Tongue (tissue), 2 donors: ENCODE data around the gene DIPK1B. TPM values are rescaled to one million over a fixed set of nuclear protein-coding genes. Genes with fewer than 3 reads are reported as not detected.

Source experiments
- DNase-seq: peaks from one replicate; pipeline ENCODE4 v3.0.0-alpha.2; 2015
- total RNA-seq: library from RNA; depleted of rRNA; stranded (reverse); fragments of >200 nt; gene quantifications from one replicate; pipeline ENCODE4 v1.2.3, GENCODE V29; 2014

DIPK1B gene
- total RNA-seq, 1 donor from 2014 or later: 18.3 TPM

DNA sequence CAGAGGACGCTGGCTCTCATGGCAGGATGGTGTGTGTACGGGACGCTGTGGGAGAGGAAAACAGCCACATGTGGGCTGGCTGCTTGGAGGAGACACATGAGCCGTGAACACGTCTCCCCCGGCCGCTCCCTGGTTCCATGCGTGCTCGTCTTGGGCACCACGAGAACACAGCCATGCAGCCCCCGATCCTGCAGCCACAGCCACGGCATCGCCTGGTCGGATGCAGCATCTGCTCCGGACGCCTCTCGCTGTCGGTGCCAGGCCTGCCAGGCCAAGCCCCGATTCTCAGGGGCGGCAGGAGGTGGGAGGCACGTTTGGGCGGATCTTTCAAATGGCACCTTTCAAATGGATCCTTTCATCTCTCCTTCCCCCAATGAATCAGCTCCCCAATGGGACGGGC is 27.1 kb downstream of the DIPK1B start:
- DNase-seq: no peak

DNA sequence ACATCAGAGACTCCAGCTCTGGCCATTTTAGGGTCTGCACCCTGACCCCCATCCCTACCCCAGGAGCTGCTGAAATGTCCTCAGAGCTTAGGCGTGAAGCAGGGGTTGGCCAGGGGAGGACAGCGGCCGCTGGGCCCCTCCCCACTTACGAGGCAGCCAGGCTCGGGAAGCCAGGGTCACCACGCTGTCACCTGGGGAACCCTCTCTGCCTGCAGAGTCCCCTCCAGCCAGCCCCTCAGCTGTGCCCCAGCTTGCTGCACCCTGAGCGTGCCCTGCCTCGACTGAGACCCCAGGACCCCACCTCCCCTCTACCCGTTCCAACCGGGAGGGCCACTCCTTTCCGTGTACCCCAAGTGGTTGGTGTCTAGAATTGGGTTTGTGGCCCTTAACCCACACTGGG is 27.7 kb downstream of the DIPK1B start:
- no peak for DNase-seq

DNA sequence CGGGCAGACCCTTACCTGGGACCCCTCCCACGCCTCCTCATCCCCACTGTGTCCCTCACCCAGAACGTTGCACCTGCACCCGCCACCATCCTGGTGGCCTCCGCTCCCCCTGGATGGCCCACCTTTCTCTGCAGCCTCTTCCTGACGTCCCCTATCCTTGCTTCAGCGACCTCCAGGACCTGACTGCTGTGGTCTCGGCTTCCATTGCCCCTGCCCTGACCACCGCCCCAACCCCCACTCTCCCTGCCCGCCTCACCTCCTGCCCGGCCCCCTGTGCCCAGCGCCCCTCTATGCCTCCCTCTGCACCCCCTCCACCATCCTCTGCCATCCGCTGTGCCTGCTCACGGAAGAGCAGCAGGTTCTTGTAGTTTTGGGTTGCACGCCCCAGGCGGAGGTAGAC is 28.1 kb downstream of the DIPK1B start:
- DNase-seq: no peak

DNA sequence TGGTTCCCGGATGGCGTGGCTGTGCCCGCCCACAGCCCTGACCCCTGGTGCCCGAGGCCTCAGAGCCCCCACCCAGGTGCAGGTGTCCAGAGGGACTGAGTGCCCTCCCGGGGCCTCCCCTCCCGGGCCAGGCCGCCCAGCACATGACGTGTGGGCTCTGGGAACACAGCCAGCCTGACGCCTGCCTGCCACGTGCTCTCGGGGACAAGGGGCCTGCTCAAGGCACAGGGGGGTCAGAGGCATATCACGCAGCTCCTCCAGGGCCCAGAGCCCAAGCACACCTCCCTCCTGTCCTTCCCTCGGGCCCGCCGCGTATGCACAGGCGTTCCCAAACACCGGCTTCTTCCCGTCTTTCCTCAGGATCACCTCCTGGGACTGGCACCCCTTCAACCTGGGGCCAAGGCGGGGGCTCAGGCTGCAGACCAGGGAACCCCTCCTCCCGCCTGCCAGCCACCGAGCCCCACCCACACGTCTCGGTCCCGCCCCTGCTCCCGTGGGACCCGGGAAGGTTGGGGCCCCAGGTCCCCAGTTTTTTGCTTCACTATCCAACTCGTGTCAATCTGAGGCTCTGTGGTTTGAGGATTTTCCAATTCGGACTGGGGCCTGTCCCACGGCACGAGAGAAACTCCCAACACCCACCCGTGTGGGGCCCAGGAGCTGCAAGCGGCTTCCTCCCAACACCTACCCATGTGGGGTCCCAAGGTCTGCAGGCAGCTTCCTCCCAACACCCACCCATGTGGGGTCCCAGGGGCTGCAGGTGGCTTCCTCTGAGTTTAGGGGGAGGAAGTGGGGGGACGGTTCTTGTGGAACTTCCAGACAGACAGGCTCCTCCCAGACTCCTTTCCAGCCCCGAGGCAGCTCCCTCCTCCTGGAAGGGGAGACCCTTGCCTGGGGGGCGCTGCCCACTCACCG is 28.9 kb downstream of the DIPK1B start:
- DNase-seq: peak; percentile 70

DNA sequence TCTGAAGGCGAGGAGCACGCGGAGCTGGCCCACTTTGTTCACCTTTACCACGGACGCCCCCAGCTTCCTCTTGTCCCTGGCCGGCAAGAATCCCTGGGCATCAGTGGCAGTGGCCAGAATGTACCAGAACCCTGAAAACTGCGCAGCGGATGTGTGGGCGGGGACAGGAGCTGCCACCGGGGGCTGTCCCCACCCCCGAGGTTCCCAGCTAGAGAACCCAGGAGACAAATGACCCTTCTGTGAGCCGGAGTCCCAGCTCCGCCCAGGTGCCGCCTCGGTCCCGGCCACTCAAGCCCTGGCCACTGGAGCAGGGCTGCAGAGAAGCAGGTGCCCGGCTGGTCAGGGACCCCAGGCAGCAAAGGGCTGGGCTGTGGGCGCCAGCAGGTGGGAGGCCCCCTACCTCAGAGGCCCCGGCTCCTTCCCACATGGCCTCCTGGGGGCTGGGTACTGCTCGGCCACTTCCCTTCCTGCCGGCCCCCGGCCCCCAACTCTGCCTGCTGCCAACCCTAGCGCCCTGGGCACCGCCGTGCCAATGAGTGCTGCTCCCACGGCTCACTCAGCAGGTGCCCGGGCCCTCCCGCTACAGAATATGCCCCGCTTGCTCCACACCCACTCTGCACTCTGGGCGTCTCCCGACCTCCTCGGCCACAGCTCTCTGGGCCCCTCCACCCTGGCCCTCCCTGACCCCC is 29.7 kb downstream of the DIPK1B start:
- no peak for DNase-seq

DNA sequence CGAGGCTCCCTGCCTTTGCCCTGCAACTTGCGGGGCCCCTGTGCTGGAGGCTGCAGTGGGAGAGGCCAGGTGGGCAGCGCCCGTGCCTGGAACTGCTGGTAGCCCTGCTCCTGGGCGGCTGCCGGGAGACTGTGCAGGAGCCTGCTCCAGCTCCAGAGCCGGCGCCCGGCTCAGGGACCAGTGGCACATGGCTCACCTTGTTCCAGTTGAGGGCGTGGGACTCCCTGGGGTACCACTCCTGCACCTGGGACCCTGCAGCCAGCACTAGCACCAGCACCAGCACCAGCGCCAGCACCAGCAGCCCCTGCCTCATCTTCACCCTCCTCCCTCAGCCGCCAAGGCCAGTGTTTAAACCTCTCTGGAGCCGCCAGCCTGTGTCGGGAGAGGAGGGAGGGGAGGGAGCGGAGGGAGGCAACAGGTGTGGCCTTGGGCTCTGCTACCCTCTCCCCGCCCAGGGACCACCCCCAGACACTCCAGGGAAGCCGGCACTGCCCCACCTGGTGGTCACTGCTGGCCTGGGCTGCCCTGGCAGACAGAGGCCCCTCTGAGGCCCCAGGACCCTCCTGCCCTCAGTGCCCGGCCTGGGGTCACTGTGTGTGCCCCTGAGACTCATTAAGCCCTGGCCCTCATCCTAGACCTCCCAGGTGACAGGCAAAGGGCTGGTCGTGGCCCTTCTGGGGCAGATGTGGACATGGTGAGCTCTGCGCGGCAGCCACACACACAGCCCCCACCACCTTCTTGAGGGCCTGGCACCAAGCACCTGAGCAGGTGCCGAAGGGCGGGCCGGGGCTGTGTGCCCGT is 30.4 kb downstream of the DIPK1B start, which contains the start of gene LCN10:
Gene LCN10 (minus strand): TSS at position 350 of the 801 bp plus-strand sequence. CDS start 37 bp downstream, at position 313.
- DNase-seq: peak; percentile 54

DNA sequence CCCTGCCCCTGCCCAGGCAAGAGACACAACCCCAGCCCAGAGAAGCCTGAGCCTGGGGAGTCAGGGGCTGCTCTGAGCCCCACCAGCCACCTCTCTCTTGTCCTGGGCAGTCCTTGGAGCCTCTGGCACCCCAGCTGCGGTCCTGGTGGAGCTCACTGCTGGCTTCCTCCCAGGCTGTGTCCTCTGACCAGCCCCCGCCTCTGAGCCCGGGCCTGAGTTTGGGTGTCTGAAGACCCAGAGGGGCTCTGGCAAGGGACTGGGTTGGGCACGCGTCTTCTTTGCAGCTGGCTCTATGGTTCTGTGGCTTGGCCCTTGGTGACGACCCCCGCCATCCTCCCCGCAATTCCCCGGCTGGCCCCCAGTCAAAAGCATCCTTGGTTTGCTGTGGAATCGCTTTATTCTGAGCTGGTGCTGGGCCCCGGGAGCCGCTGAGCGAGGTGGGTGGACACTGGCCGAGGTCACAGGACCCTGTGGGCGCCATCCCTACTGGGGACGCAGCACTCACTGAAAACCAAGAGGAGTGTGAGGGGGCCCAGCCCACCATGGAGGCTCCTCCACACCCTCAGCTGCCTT is 31.4 kb downstream of the DIPK1B start:
- no peak for DNase-seq

DNA sequence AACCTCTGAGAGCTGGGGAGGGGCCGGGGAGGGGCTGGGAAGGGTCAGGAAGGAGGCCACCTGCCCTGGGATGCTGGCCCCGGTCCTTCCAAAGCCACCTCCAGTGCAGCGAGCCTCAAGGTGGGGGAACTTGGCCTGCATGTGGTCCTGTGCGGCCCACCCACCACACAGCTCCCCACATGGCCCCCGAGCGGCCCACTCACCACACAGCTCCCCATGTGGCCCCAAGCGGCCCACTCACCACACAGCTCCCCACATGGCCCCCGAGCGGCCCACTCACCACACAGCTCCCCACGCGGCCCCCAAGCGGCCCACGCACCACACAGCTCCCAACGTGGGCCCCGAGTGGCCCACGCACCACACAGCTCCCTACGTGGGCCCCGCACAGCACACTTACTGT is 32.4 kb downstream of the DIPK1B start:
- DNase-seq: no peak

DNA sequence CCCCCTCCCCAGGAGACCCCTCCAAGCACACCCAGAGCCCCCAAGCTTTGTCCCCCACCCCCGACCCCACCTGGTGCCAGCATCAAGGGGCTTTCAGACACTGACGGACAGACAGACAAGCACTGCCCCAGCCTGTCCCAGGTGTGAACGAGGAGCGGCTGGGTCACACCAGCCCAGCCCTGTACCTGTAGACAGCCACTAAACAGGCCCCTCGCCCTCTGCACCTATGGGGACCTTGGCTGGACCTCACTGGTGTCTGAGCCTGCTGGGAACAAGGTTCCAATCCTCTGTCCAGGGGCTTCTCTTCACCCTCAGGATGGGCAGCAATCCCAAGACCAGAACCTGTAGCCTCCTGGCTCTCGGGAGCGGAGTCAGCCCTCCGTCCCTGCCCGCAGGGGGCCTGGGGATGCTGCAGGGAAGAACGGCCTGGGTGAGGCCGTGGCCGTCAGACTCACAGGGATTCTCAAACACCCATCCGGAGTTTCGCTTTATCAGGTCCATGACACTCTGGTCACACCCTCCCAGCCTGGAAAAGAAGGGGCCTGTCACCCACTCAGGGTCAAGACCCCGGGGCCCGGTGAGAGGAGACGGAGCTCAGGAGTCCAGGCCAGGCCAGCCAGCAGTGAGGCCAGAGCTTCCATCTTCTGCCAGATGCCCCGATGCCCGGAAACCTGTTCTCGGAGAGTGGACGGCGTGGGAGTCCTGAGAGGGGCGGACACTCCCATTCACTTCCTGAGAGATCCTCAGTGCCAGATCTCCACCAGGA is 33.2 kb downstream of the DIPK1B start:
- no peak for DNase-seq

DNA sequence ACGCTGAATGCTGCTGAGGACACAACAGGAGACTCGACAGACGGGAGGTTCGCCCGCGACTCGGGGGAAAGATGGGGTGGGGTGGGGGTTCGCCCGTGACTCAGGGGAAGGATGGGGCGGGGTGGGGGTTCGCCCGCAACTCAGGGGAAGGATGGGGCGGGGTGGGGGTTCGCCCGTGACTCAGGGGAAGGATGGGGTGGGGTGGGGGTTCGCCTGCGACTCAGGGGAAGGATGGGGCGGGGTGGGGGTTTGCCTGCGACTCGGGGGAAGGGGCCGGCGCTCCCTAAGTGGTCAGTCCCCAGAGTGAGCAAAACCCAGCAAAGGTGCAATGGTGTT is 33.8 kb downstream of the DIPK1B start:
- DNase-seq: no peak

DNA sequence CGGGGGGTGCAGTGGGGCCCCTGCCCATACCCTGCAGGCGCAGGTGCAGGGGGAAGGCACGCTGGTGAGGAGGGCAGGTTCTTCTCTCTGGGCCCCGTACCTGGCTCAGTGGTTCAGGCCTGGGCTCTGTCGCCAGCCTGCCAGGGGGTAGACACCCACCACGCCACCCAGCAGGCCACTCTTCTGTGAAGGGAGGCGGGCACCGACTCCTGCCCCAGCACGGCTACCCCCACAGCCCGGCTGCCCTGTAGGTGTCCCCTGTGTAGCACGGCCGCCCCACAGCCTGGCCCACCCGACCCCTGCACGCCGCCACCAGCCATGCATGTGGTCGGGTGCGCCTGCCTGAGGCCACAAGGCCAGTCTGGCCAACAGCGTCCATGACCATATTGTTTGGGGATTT is 34.2 kb downstream of the DIPK1B start:
- no peak for DNase-seq

DNA sequence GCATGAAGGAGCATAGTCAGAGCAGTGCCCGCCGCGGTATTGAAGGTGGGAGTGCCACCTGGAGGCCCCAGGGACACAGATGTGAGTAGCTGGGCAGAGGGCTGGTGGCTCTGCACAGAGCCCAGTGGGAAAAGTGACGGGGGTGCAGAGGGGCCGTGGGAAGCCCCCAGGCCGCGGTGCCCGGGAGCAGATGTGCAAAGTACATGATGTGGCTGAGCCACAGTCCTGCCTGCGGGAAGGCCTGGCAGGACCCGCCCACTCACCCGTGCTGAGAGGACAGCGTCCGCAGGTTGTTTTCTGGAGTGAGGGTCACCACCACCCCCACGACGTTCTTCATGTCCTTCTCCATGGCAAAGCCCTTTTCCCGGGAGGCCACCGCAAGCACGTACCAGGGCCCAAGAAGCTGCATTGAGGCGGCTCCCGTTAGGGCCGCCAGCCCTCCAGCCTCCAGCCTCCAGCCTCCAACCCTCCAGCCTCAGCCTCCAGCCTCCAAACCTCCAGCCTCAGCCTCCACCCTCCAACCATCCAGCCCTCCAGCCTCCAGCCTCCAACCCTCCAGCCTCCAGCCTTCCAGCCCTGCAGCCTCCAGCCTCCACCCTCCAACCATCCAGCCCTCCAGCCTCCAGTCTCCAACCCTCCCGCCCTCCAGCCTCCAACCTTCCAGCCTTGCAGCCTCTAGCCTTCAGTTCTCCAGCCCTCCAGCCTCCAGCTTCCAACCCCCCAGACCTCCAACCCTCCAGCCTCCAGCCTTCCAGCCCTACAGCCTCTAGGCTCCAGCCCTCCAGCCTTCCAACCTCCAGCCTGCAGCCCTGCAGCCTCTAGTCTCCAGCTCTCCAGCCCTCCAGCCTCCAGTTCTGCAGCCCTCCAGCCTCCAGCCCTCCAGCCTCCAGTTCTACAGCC is 35.0 kb downstream of the DIPK1B start:
- no peak for DNase-seq

DNA sequence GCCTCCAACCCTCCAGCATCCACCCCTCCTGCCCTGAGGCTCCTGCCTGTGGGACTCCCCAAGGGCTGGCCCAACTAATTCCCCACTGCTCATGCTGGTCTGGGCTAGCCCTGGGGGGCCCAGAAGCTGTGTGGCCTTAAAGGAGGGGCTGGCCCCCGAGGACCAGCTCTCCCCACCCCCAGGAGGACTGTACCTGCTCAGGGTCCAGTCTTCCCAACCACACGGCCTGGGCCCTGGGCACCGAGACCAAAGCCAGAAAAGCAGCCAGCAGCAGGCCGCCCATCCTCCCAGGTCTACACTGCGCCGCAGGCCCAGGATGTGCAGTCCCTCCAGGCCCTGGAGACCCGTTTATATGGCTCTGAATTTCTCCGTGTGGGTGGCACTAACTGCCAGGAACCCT is 35.8 kb downstream of the DIPK1B start, which contains the start of gene LCN6:
Gene LCN6 (minus strand): TSS at position 325 of the 400 bp plus-strand sequence. CDS start 42 bp downstream, at position 283.
- no peak for DNase-seq

DNA sequence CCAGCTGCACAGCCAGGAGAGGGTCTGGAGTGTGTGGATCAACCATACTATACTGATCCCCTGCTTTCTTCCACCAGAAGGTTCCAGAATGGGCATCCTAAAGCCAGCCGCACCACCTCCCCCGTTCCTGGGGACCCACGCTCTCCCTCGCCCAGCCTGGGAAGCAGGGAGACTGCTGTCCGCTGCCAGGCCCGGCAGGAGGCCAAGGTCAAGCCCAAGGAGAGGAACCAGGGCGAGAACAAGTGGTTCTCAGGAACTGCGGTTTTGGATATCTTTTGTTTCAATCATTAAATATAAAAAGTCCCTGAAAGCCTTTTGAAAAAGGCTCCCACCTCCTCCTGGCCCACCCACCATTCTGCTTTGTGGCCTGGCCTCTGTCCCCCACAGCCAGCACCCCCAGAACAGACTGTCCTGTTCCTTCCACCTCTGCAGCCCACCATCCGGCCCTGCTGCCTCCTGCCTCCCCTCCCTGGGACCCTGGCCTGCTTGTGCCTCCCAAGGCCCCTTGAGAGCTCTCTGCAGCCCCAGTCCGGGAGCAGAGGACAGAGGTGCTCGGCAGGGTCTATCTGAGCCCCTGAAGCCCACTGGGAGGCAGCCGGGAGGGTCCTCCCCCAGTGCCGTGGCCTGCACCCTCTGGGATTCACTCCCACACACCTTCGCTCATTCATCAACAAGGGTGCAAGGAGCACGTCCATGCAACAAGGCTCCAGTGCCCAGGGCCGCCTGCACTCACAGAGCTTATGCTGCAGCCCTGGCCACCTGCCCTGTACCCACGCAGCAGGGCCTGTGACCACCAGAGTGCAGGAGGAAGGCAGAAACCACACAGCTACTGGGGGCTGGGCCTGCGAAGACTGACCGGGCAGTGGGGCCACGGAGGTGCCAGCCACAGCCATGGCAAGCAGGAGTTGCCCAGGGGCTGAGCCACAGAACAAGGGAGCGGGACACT is 36.6 kb downstream of the DIPK1B start:
- no peak for DNase-seq

DNA sequence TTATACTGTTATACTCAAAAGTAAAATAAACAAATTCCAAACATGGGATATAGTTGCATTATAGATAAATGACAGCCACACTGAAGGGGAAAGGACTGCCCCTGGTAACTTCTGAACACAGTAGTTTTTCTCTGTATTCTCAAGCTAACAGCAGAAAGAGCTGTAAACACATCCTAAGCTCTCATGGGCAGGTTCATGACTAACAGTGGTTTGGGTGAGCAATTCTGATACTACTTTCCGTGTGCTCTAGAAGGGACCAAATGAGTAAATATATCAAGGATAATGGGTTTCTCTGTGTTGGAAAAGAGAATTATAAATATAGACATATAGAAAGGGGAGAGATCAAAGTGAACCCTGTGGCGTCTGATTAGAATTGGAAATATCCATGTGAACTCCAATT is 38.2 kb downstream of the DIPK1B start:
- no peak for DNase-seq

DNA sequence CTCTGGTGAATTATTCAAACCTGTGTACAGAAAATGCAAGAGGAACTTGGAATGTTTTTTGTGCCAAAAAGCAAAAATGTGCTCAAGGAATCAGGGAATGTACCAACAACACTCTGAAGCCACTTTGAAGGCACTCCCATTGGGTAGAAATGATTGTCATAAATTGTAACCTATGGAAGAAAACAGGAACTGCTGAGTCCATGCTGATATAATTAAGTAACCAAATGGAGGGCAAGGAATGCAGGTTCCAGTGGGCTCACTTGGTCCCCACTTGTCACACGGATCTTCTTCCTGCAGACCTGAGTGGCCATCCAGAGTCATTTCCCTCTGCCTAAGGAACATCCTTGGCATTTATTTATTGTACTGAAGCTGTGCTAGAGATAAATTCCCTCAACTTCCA is 38.9 kb downstream of the DIPK1B start:
- no peak for DNase-seq

DNA sequence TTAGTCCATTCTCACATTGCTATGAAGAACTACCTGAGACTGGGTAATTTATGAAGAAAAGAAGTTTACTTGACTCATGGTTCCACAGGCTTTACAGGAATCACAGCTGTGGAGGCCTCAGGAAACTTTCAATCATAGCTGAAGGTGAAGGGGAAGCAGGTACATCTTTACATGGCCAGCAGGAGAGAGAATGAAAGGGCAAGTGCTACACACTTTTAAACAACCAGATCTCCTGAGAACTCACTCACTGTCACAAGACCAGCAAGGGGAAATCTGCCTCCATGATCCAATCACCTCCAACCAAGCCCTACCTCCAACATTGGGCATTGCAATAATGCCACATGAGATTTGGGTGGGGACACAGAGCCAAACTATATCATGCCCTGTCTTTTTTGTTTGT is 39.4 kb downstream of the DIPK1B start:
- DNase-seq: no peak

DNA sequence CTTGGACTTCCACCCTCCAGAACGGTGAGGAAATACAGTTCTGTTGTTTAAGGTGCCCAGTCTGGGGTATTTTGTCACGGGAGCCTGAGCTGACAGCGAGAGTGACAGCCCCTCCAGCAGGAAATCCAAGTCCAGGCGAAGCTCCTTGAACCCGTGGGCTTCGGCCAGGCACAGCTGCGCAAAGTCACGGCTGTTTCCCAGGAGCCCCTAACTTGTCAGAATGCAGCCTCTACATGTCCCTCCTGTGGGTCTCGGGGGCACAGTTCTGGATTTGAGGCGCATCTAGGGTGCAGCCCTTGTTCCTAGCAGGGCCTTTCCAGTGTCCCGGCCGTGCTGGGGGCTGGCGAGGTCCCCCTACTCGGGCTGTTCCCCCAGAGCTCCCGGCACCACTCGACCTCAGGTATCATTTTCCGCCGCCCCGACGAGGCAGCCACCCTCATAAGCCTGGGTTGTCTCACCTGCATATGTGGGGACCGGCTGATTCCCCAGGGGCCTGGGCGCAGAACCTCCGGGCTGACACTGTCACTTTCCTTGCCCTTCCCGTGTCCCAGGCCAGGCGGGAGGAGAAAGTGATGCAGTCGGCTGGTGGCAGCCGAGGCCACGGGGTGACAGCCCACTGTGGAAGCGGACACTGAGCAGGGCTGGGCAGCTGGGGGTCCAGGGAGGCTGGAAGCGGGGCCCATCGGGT is 41.1 kb downstream of the DIPK1B start:
- DNase-seq: no peak
